Measurements from ENCODE around the gene NUDT8. TPM values are rescaled to one million over a fixed set of nuclear protein-coding genes. Genes with fewer than 3 reads are reported as not detected.
"Not testable (repeated sequence)": the region's sequence is repeated elsewhere in the genome, so short reads cannot be mapped to it uniquely, and the experiment has no call there.

Gene NUDT8
- total and polyA plus RNA-seq, 2 donors (not counting 1 experiment from before 2014, with no cell fraction given): 6.9 to 7.1 TPM

DNA sequence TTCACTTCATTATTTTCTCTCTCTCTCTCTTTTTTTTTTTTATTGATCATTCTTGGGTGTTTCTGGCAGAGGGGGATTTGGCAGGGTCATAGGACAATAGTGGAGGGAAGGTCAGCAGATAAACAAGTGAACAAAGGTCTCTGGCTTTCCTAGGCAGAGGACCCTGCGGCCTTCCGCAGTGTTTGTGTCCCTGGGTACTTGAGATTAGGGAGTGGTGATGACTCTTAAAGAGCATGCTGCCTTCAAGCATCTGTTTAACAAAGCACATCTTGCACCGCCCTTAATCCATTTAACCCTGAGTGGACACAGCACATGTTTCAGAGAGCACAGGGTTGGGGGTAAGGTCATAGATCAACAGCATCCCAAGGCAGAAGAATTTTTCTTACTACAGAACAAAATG lies 32.3 kb downstream of the NUDT8 start:
- intact Hi-C loops (cut with micrococcal nuclease); H4K20me1 ChIP-seq (ENCODE audit: control insufficient read depth, insufficient read depth, low read length, poor library complexity, severe bottlenecking); H3K9me3 Mint-ChIP-seq (ENCODE audit: insufficient read depth); H3K79me2 ChIP-seq (ENCODE audit: control insufficient read depth, insufficient read depth, low read length); H3K27ac Mint-ChIP-seq; H3K4me3 Mint-ChIP-seq; ATAC-seq (ENCODE audit: low read depth); H2AFZ ChIP-seq (ENCODE audit: insufficient read depth, low read depth, low read length, poor library complexity, severe bottlenecking); CTCF ChIA-PET; H3K27me3 ChIP-seq (replicated peaks in 1 of 4; ENCODE audit: control extremely low read depth in 1 of 4, control insufficient read depth in 3 of 4, insufficient read depth in 4 of 4, low read length in 3 of 4); H3K4me3 ChIP-seq (ENCODE audit: control extremely low read depth in 1 of 5, extremely low read depth in 1 of 5, insufficient read depth in 1 of 5, low read depth in 2 of 5, low read length in 4 of 5); POLR2A ChIA-PET; H3K9ac ChIP-seq (ENCODE audit: low read length); H3K27me3 Mint-ChIP-seq; H3K27ac ChIP-seq (ENCODE audit: low read length in 2 of 2); H3K4me2 ChIP-seq (replicated peaks; ENCODE audit: low read depth, low read length, poor library complexity, severe bottlenecking); DNase-seq; H3K36me3 ChIP-seq (replicated peaks in 1 of 2; ENCODE audit: control extremely low read depth in 1 of 2, control insufficient read depth in 1 of 2, extremely low read depth in 1 of 2, insufficient read depth in 2 of 2, low read length in 1 of 2): not testable (repeated sequence)
- no CpG with 5 or more reads among the region's 3 CpGs for WGBS (ENCODE audit: insufficient coverage)
- H3K4me1 ChIP-seq (ENCODE audit: control insufficient read depth in 2 of 2, insufficient read depth in 2 of 2, low read length in 2 of 2): peaks cover 18 to 20% of the 10 kb centered on the region in 2 donors
- H3K4me1 Mint-ChIP-seq: peaks cover 19% of the 10 kb centered on the region
- peaks cover 0 to 11% (median 3%) of the 10 kb centered on the region in 3 donors for H3K9me3 ChIP-seq (ENCODE audit: control extremely low read depth in 1 of 3, control insufficient read depth in 2 of 3, insufficient read depth in 1 of 3, low read length in 2 of 3)

DNA sequence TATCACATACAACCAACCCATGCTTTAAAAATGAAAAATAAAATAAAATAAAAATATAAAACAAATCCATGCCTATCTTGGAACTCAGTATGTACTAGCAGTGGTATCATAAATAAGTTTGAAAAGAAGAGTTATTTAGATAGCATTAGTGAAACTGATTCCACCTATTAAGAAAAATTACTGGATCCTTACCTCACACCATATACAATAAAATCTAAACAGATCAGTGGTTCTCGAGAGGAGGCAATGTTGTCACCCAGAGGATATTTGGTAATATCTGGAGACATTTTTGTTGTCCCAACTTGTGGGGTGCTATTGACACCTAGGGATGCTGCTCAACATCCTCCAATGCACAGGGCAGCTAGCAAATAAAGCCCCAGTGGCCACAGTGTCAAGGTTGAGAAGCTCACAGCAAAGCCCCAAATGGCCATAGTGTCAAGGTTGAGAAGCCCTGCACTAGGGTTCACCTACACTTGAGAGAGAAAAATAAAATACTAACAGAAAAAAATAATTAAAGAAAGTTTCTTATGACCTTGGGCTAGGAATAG lies 32.9 kb downstream of the NUDT8 start:
- Histone ChIP-seq H3K79me2 (ENCODE audit: control insufficient read depth, insufficient read depth, low read length) (no peaks in the 10 kb centered on the region), H2AFZ (ENCODE audit: insufficient read depth, low read depth, low read length, poor library complexity, severe bottlenecking) (no peak overlapping the region), H3K9ac (ENCODE audit: low read length) (no peak overlapping the region), H3K36me3 (replicated peaks in 1 of 2; ENCODE audit: control extremely low read depth in 1 of 2, control insufficient read depth in 1 of 2, extremely low read depth in 1 of 2, insufficient read depth in 2 of 2, low read length in 1 of 2) (no peaks in the 10 kb centered on the region), H3K4me3 (ENCODE audit: control extremely low read depth in 1 of 5, extremely low read depth in 1 of 5, insufficient read depth in 1 of 5, low read depth in 2 of 5, low read length in 4 of 5) (no peak overlapping the region), H3K27me3 (replicated peaks in 1 of 4; ENCODE audit: control extremely low read depth in 1 of 4, control insufficient read depth in 3 of 4, insufficient read depth in 4 of 4, low read length in 3 of 4) (peaks cover 0 to 6% (median 1%) of the 10 kb centered on the region in 4 experiments), H4K20me1 (ENCODE audit: control insufficient read depth, insufficient read depth, low read length, poor library complexity, severe bottlenecking) (no peaks in the 10 kb centered on the region), H3K9me3 (ENCODE audit: control extremely low read depth in 1 of 3, control insufficient read depth in 2 of 3, insufficient read depth in 1 of 3, low read length in 2 of 3) (peaks cover 0 to 11% (median 3%) of the 10 kb centered on the region in 3 donors), H3K4me2 (replicated peaks; ENCODE audit: low read depth, low read length, poor library complexity, severe bottlenecking) (no peak overlapping the region), H3K4me1 (ENCODE audit: control insufficient read depth in 2 of 2, insufficient read depth in 2 of 2, low read length in 2 of 2) (peaks cover 18 to 20% of the 10 kb centered on the region in 2 donors), H3K27ac (ENCODE audit: low read length in 2 of 2) (no peak overlapping the region)
- CTCF ChIA-PET: interaction anchor here (1.4 to 1.5 kb wide), 2 partner anchors 24 to 214 kb away, joined by 3 to 4 read pairs; no protein-coding TSS in a partner anchor
- intact Hi-C loops (cut with micrococcal nuclease): no loop called here
- peaks cover 3% of the 10 kb centered on the region for H3K27me3 Mint-ChIP-seq
- H3K4me1 Mint-ChIP-seq: peaks cover 19% of the 10 kb centered on the region
- no peaks in the 10 kb centered on the region for H3K9me3 Mint-ChIP-seq (ENCODE audit: insufficient read depth)
- TF ChIP-seq EZH2 (IDR thresholded peaks at IDR 0.05; ENCODE audit: borderline replicate concordance, insufficient read depth, low read depth, low read length, poor library complexity, severe bottlenecking): no peak
- TF ChIP-seq, protein P1, sequence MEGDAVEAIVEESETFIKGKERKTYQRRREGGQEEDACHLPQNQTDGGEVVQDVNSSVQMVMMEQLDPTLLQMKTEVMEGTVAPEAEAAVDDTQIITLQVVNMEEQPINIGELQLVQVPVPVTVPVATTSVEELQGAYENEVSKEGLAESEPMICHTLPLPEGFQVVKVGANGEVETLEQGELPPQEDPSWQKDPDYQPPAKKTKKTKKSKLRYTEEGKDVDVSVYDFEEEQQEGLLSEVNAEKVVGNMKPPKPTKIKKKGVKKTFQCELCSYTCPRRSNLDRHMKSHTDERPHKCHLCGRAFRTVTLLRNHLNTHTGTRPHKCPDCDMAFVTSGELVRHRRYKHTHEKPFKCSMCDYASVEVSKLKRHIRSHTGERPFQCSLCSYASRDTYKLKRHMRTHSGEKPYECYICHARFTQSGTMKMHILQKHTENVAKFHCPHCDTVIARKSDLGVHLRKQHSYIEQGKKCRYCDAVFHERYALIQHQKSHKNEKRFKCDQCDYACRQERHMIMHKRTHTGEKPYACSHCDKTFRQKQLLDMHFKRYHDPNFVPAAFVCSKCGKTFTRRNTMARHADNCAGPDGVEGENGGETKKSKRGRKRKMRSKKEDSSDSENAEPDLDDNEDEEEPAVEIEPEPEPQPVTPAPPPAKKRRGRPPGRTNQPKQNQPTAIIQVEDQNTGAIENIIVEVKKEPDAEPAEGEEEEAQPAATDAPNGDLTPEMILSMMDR (IDR thresholded peaks at IDR 0.05): no peak
- DNase-seq (no peak), ATAC-seq (ENCODE audit: low read depth) (no peak)
- no peak overlapping the region for H3K4me3 Mint-ChIP-seq
- no CpG with 5 or more reads among the region's 1 CpG for WGBS (ENCODE audit: insufficient coverage)
- no peak overlapping the region for H3K27ac Mint-ChIP-seq
- POLR2A ChIA-PET: no interaction called here

Measured in B cell (primary cell).